Activated gamma-delta T cell (primary cell): ENCODE data around the gene MCEE.
"Not testable (repeated sequence)": the region's sequence is repeated elsewhere in the genome, so short reads cannot be mapped to it uniquely, and the experiment has no call there.

Source experiments
- DNase-seq: peaks from one replicate; lab custom pipeline; 2025; lab: John Stamatoyannopoulos, UW
- total RNA-seq, 2 donors: gene quantifications; one replicate each; lab custom pipeline; 2026; lab: John Stamatoyannopoulos, UW

Gene MCEE
- total RNA-seq = 12.4 to 12.9 reads per million in 2 donors

GRCh38 chr2:71130152-71130904, at the start of gene MCEE, which contains the start of gene MPHOSPH10:
Gene MCEE (minus strand): TSS chr2:71130229. CDS start chr2:71130219, 10 bp downstream.
Gene MPHOSPH10 (plus strand): TSS chr2:71130634. CDS start chr2:71130666, 32 bp downstream.
- peak; percentile 71 for DNase-seq

DNA sequence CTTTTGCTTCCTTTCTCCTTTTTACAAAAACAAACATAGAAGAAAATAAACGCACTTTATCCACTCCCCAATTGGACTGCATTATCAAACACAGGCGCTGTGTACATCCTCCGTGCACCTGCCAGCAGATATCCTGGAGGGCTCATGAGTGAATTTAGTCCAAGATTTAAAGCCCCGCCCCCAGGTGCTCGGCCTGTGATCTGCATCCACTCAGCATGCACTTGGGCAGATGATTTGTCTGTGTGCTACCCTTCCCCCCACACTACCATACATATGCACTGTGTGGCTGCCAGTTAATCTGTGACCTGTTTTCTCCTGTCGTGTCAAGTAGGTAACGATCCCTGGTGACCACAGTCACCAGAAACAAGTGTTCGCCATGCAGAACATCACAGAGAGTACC, 48.8 kb upstream of the MCEE start:
- DNase-seq = not testable (repeated sequence)

GRCh38 chr2:71174207-71174606, 44.2 kb upstream of the MCEE start:
- DNase-seq = no peak

DNA sequence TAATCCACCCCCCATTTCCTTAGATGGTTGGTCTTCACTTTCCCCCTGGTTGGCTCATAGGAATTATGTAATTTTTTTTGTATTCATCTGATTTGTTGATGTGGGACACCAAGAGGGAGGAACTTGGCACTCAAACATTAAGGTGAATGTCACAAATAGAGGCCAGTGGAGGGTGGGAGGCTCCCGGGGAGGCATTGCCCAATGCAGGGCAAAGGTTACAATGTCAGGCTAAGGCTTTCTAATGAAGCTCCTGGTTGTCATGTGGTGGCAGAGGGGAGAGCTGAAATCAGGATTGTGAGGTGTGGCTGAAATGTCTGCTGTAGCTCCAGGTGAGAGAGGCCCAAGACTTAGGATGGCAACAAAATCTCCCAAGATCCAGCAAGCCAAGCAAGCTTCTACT, 43.1 kb upstream of the MCEE start:
- DNase-seq = no peak

- no peak for DNase-seq
These were observed 36.8 kb upstream of the MCEE start for GRCh38 chr2:71166812-71167211.

DNA sequence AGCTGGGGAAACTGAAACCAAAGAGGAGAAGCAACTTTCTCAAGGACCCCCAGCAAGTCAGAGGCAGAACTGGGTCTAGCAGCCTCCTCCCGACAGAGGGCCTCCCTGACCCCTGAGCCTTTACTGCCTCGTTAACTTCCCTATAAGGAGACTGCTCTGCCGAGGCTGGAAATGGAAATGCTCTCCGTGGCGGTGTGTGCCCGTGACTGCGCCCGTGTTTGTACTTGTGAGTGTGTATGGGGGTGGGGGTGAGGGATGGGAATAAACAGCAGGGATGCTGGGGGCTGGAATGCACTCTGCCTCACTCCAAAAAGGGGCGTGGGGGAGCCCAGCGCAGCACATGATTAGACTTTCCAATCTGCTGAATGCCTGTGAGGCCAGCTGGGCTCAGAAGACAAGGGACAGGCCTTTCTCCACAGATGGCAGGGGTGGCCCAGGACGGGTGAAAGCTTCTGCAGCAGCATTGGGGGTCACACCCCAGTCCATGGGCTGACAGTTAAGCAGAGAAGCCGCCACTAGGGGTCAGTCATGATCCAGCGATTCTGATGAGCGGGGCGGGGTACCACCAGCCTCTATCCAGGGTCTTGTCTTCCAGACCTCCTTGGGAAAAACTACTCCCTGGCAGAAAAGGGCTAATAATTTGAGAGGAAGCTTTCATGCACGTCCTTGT, 27.2 kb upstream of the MCEE start:
- DNase-seq = no peak

GRCh38 chr2:71156573-71156972, 26.5 kb upstream of the MCEE start:
- DNase-seq = no peak

- no peak for DNase-seq
These were observed 25.8 kb upstream of the MCEE start for GRCh38 chr2:71155846-71156245.

- DNase-seq = no peak
These were observed 24.8 kb upstream of the MCEE start for GRCh38 chr2:71154798-71155197.

GRCh38 chr2:71154279-71154678, 24.2 kb upstream of the MCEE start:
- no peak for DNase-seq

- DNase-seq = no peak
These were observed 23.7 kb upstream of the MCEE start for GRCh38 chr2:71153585-71154224.

GRCh38 chr2:71151620-71152019, 21.6 kb upstream of the MCEE start:
- DNase-seq = no peak

- DNase-seq = no peak
These were observed 20.2 kb upstream of the MCEE start for GRCh38 chr2:71150082-71150816.

DNA sequence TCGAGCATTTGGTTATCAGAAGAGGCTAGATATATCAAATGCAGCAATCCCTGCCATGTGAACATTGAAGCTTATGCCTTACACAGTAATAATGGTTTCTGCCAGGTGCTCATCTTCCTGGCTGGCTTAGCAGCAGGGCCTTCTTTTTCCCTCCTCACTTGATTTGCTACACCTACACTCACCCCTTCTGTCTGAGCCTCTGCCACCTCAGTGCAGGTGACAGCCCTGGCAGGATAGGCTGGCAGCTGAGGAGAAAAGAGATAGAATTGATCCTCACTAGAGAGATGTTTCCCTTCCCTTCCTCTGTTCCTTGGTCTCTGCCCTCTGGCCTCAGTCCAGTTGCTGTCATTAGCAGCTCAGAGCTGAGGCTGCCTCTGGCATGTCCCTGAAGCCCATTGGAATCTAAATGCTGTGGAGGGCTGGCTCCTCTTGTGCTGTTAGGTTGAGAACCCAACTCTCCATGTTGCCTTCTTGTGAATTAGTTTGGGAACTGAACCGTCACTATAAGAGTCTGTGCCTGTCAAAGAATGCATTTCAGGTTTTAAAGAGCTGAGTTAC, 18.6 kb upstream of the MCEE start:
- DNase-seq = no peak

DNA sequence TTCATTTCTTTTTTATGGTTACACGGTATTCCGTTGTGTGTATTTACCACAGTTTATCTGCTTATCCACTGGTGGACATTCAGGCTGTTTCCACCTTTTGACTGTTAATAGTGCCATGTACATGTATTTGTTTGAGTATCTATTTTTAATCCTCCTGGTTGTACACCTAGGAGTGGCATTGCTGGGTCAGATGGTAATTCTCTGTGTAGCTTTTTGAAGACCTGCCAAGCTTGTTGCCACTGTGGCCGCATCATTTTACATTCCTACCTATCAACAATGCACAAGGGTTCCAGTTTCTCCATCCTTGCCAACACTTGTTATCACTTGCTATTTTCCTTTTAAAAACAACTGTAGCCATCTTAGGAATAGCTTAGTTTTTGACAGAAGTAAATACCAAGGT, 13.8 kb upstream of the MCEE start:
- DNase-seq = no peak

DNA sequence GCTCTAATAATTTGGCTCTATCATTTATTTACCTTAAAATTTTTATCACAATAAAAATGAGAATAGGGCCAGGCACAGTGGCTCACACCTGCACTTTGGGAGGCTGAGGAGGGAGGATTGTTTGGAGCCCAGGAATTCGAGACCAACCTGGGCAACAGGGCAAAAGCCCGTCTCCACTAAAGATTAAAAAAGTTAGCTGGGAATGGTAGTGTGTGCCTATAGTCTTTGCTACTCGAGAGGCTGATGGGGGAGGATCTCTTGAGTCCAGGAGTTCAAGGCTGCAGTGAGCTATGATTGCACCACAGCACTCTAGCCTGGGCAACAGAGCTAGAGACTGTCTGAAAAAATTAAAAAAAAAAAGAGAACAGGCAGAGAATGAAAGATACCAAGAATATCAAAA, 6.1 kb upstream of the MCEE start:
- DNase-seq = no peak

DNA sequence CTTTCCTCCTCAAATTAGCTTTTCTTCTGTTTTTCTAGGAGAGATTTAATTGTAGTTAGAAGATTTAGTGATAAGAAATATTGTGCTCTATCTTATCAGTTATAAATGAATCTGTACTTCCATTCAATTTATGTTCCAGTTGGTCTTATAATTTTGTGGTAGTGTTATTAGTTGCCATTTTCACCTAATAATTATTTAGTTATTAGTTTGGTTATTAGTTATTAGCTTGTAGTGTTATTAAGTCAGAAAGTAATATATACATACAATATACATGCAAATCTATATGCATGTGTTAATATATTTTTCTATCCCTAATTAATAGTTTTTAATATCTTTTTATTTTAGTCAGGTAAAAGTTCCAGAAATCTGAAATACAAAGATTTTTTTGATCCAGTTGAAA, 3.6 kb upstream of the MCEE start:
- no peak for DNase-seq

DNA sequence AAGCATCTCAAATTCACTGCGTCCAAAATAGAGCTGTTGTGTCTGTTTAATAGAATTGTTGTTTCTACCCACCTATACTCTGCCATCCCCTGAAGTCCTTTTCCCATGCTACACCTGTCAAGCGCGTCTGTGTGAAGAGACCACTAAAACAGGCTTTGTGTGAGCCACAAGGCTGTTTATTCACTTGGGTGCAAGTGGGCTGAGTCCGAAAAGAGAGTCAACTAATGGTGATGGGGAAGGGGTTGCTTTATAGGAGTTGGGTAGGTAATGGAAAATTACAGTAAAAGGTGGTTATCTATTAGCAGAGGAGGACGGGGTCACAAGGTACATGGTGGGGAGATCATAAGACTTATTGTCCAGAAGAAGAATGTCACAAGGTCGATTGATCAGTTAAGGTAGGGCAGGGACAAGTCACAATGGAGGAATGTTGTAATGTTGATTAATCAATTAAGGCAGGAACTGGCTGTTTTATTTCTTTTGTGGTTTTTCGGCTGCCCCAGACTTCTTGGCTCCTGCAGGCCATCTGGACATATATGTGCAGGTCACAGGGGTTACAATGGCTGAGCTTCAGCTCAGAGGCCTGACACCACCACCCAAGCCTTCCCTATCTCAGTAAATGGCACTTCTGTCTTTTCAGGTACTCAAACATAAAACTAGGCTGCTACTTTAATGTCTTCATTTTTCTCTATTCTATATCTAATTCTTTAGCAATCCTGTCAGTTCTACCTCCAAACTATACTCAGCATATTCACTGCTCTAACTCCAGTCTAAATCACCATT, 1.5 kb upstream of the MCEE start:
- not testable (repeated sequence) for DNase-seq

GRCh38 chr2:71130905-71131244, 846 bp upstream of the MCEE start:
- DNase-seq = no peak

GRCh38 chr2:71129902-71130151, 202 bp downstream of the MCEE start:
- no peak for DNase-seq

- DNase-seq = no peak
These were observed 721 bp downstream of the MCEE start for GRCh38 chr2:71129114-71129901.
